ENCODE results near the gene PATE3. TPM values are rescaled to one million over a fixed set of nuclear protein-coding genes. Genes with fewer than 3 reads are reported as not detected.

PATE3 gene
- polyA plus RNA-seq, 1 donor, result not detected

Other genes starting within 250 kb of the PATE3 start
- 73.5 TPM for gene EI24, start 218.7 kb upstream of the PATE3 start, polyA plus RNA-seq (ENCODE audit: insufficient read length)
- gene STT3A, start 195.3 kb upstream of the PATE3 start, polyA plus RNA-seq (ENCODE audit: insufficient read length), result 110 TPM
- gene CHEK1, start 163.0 kb upstream of the PATE3 start, polyA plus RNA-seq (ENCODE audit: insufficient read length), result 8.6 TPM
- 0.34 TPM for gene ACRV1, start 107.3 kb upstream of the PATE3 start, polyA plus RNA-seq (ENCODE audit: insufficient read length)
- gene PATE1, start 41.8 kb upstream of the PATE3 start, polyA plus RNA-seq (ENCODE audit: insufficient read length), result not detected
- not detected for gene PATE2, start 9.3 kb upstream of the PATE3 start, polyA plus RNA-seq (ENCODE audit: insufficient read length)
- gene PATE4, start 45.2 kb downstream of the PATE3 start, polyA plus RNA-seq (ENCODE audit: insufficient read length), result not detected
- gene HYLS1, start 99.5 kb downstream of the PATE3 start, polyA plus RNA-seq (ENCODE audit: insufficient read length), result 5.4 TPM
- gene PUS3, start 115.1 kb downstream of the PATE3 start, polyA plus RNA-seq (ENCODE audit: insufficient read length), result 12.4 TPM
- 0.59 TPM for gene DDX25, start 116.4 kb downstream of the PATE3 start, polyA plus RNA-seq (ENCODE audit: insufficient read length)
- gene VSIG10L2, start 157.9 kb downstream of the PATE3 start, polyA plus RNA-seq (ENCODE audit: insufficient read length), result 0.28 TPM